ENCODE measurements around the gene ZNF184.

The ZNF184 gene

DNA sequence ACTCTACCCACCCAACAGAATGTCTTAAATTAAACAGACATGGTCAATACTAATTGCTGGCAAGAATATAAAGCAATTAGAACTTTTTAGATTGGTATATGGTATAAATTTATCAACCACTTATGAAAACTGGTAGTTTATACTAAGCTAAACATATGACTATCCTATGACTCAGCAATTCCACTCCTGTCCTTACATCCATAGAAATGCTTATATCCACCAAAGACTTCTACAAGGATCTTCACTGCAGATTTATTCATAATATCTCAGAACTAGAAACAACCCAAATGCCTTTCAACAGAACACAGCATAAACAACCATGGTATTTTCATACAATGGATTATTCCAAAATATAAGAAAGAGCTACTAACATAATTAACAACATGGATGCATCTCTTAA lies 4.6 kb downstream of the ZNF184 start:
- H3K9ac ChIP-seq (ENCODE audit: low read length in 5 of 5): no peak overlapping the region
- no peak overlapping the region for H3K4me3 ChIP-seq (ENCODE audit: low read depth in 1 of 5, low read length in 5 of 5)
- no peaks in the 10 kb centered on the region for H3K27me3 ChIP-seq (ENCODE audit: control insufficient read depth in 5 of 5, insufficient read depth in 4 of 5, low read length in 5 of 5)
- H3K4me1 ChIP-seq (ENCODE audit: control insufficient read depth in 5 of 5, insufficient read depth in 5 of 5, low read length in 5 of 5): peaks cover 0 to 17% (median 13%) of the 10 kb centered on the region in 5 donors
- H3K9me3 ChIP-seq (ENCODE audit: control insufficient read depth in 5 of 5, low read length in 5 of 5): no peaks in the 10 kb centered on the region
- H3K36me3 ChIP-seq (ENCODE audit: control insufficient read depth in 5 of 5, insufficient read depth in 5 of 5, low read length in 5 of 5): peaks cover 15 to 35% (median 26%) of the 10 kb centered on the region in 5 donors
- H3K27ac ChIP-seq (ENCODE audit: low read depth, low read length): no peak overlapping the region

DNA sequence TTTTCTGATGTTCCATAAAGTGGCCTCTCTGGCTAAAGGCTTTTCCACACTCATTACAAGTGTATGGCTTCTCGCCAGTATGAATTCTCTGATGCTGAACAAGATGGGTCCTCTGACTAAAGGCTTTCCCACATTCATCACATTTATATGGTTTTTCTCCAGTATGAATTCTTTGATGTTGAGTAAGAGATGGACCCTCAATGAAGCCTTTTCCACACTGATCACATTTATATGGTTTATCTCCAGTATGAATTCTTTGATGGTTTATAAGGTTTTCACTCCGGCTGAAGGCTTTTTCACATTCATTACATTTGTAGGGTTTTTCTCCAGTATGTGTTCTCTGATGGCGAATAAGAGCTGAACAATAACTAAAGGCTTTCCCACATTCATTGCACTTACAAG lies 20.4 kb downstream of the ZNF184 start:
- Histone ChIP-seq H3K9ac (ENCODE audit: low read length in 5 of 5) (no peak overlapping the region), H3K36me3 (ENCODE audit: control insufficient read depth in 5 of 5, insufficient read depth in 5 of 5, low read length in 5 of 5) (peaks cover 59 to 71% (median 65%) of the 10 kb centered on the region in 5 donors), H3K4me1 (ENCODE audit: control insufficient read depth in 5 of 5, insufficient read depth in 5 of 5, low read length in 5 of 5) (no peaks in the 10 kb centered on the region), H3K27me3 (ENCODE audit: control insufficient read depth in 5 of 5, insufficient read depth in 4 of 5, low read length in 5 of 5) (no peaks in the 10 kb centered on the region), H3K4me3 (ENCODE audit: low read depth in 1 of 5, low read length in 5 of 5) (peak overlapping the region in 3 of 5 donors; percentile 39 to 51 (median 43)), H3K9me3 (ENCODE audit: control insufficient read depth in 5 of 5, low read length in 5 of 5) (peaks cover 43 to 79% (median 66%) of the 10 kb centered on the region in 5 donors), H3K27ac (ENCODE audit: low read depth, low read length) (no peak overlapping the region)

DNA sequence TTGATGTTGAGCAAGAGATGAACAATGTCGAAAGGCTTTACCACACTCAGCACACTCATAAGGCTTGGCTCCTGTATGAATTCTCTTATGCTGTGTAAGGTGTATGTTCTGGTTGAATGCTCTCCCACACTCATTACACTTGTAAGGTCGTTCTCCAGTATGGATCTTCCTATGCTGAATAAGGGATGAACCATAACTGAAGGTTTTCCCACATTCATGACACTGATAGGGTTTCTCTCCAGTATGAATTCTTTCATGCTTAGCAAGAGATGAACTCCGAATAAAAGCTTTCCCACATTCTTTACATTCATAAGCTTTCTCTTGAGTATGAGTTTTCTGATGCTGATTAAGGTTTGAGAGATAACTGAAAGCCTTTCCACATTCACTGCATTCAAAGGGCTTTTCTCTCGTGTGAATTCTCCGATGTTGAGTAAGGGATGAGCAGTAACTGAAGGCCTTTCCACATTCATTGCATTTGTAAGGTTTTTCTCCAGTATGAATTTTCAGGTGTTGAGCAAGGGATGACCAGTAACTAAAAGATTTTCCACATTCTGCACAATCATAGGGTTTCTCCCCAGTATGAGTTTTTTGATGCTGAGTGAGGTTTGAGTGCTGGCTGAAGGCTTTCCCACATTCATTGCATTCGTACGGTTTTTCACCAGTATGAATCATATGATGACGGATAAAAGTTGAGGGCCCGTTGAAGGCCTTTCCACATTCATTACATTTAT lies 21.1 kb downstream of the ZNF184 start:
- H3K27me3 ChIP-seq (ENCODE audit: control insufficient read depth in 5 of 5, insufficient read depth in 4 of 5, low read length in 5 of 5): no peaks in the 10 kb centered on the region
- H3K9me3 ChIP-seq (ENCODE audit: control insufficient read depth in 5 of 5, low read length in 5 of 5): peaks cover 43 to 79% (median 69%) of the 10 kb centered on the region in 5 donors
- H3K4me1 ChIP-seq (ENCODE audit: control insufficient read depth in 5 of 5, insufficient read depth in 5 of 5, low read length in 5 of 5): no peaks in the 10 kb centered on the region
- H3K9ac ChIP-seq (ENCODE audit: low read length in 5 of 5): no peak overlapping the region
- no peak overlapping the region for H3K27ac ChIP-seq (ENCODE audit: low read depth, low read length)
- peaks cover 53 to 64% (median 59%) of the 10 kb centered on the region in 5 donors for H3K36me3 ChIP-seq (ENCODE audit: control insufficient read depth in 5 of 5, insufficient read depth in 5 of 5, low read length in 5 of 5)
- peak overlapping the region in 4 of 5 donors; percentile 21 to 51 (median 37) for H3K4me3 ChIP-seq (ENCODE audit: low read depth in 1 of 5, low read length in 5 of 5)

DNA sequence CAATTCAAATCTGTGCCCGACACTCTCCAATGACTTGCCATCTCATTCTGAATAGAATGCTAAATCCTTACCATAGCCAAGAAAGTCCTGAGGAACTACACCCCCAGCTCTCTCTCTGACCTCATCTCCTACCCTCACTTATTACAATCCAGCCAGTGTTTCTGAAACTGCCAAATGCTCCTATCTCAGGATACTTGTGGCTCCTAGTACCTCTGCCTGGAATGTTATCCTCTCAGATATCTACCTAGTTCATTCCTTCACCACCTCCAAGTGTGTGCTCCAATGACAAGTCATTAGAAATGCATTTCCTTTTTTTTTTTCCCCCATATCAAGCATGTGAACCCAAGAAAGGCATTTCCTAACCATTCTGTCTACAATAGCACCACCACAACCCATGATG lies 24.4 kb downstream of the ZNF184 start:
- peaks cover 20 to 36% (median 27%) of the 10 kb centered on the region in 5 donors for H3K36me3 ChIP-seq (ENCODE audit: control insufficient read depth in 5 of 5, insufficient read depth in 5 of 5, low read length in 5 of 5)
- H3K27ac ChIP-seq (ENCODE audit: low read depth, low read length): no peak overlapping the region
- no peaks in the 10 kb centered on the region for H3K27me3 ChIP-seq (ENCODE audit: control insufficient read depth in 5 of 5, insufficient read depth in 4 of 5, low read length in 5 of 5)
- no peak overlapping the region for H3K9ac ChIP-seq (ENCODE audit: low read length in 5 of 5)
- H3K4me3 ChIP-seq (ENCODE audit: low read depth in 1 of 5, low read length in 5 of 5): peak overlapping the region in 3 of 5 donors; percentile 23 to 36 (median 29)
- peaks cover 32 to 80% (median 73%) of the 10 kb centered on the region in 5 donors for H3K9me3 ChIP-seq (ENCODE audit: control insufficient read depth in 5 of 5, low read length in 5 of 5)
- H3K4me1 ChIP-seq (ENCODE audit: control insufficient read depth in 5 of 5, insufficient read depth in 5 of 5, low read length in 5 of 5): no peaks in the 10 kb centered on the region

DNA sequence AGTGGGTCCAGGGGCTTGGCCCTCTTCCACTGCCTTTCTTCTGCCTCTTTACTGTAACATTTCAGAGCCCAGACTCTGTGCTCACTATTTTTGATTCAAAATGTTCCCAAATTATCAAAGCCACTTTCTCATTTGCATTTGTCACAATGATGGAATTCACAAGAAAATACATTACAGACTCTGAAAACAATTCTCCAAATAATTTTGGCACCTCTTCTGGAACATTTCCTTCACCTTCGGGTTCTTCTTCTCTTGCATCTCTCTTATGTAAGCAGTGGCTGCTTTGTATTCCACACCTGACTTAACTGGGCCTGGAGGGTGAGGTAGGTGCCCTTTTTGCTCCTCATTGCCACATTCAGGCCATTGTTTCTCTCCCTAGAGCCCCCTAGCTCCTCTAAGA lies 30.0 kb downstream of the ZNF184 start:
- Histone ChIP-seq H3K27ac (ENCODE audit: low read depth, low read length) (no peak overlapping the region), H3K27me3 (ENCODE audit: control insufficient read depth in 5 of 5, insufficient read depth in 4 of 5, low read length in 5 of 5) (no peaks in the 10 kb centered on the region), H3K9me3 (ENCODE audit: control insufficient read depth in 5 of 5, low read length in 5 of 5) (peaks cover 3 to 35% (median 25%) of the 10 kb centered on the region in 5 donors), H3K36me3 (ENCODE audit: control insufficient read depth in 5 of 5, insufficient read depth in 5 of 5, low read length in 5 of 5) (peaks cover 0 to 3% (median 0%) of the 10 kb centered on the region in 5 donors), H3K9ac (ENCODE audit: low read length in 5 of 5) (no peak overlapping the region), H3K4me1 (ENCODE audit: control insufficient read depth in 5 of 5, insufficient read depth in 5 of 5, low read length in 5 of 5) (no peaks in the 10 kb centered on the region), H3K4me3 (ENCODE audit: low read depth in 1 of 5, low read length in 5 of 5) (no peak overlapping the region)

DNA sequence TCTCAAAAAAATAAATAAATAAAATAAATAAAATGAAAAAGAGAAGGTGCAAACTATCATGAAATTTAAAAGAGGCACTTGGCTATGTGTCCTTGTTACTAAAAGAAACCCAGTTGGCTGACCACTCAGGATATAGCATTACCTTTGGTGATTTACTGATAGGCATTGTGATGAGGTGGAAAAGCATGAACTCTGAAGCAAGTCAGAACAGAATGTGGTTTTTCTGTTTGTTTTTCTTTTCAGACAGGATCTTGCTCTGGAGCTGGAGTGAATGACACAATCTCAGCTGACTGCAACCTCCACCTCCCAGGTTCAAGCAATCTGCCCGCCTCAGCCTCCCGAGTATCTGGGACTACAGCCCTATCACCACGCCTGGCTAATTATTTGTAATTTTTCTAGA lies 31.9 kb downstream of the ZNF184 start:
- H3K27me3 ChIP-seq (ENCODE audit: control insufficient read depth in 5 of 5, insufficient read depth in 4 of 5, low read length in 5 of 5): no peaks in the 10 kb centered on the region
- H3K27ac ChIP-seq (ENCODE audit: low read depth, low read length): no peak overlapping the region
- peaks cover 0 to 20% (median 15%) of the 10 kb centered on the region in 5 donors for H3K9me3 ChIP-seq (ENCODE audit: control insufficient read depth in 5 of 5, low read length in 5 of 5)
- H3K36me3 ChIP-seq (ENCODE audit: control insufficient read depth in 5 of 5, insufficient read depth in 5 of 5, low read length in 5 of 5): no peaks in the 10 kb centered on the region
- no peak overlapping the region for H3K9ac ChIP-seq (ENCODE audit: low read length in 5 of 5)
- H3K4me1 ChIP-seq (ENCODE audit: control insufficient read depth in 5 of 5, insufficient read depth in 5 of 5, low read length in 5 of 5): no peaks in the 10 kb centered on the region
- no peak overlapping the region for H3K4me3 ChIP-seq (ENCODE audit: low read depth in 1 of 5, low read length in 5 of 5)

DNA sequence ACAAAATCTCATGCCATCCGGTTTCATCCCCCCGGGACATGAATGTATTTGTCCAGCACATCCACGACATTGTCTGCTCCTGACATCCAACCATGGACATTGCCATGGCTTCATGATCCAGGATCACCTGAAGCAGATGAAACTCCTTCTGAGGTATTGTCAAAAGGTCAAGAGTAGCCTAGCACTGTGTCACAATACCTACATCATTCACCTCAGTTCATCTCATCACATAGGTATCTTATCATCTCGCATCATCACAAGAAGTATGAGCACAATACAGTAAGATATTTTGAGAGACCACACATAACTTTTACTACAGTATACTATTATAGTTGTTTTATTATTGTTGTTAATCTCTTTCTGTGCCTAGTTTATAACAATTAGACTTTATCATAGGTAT lies 33.5 kb downstream of the ZNF184 start:
- no peak overlapping the region for H3K27ac ChIP-seq (ENCODE audit: low read depth, low read length)
- no peak overlapping the region for H3K4me3 ChIP-seq (ENCODE audit: low read depth in 1 of 5, low read length in 5 of 5)
- H3K9ac ChIP-seq (ENCODE audit: low read length in 5 of 5): no peak overlapping the region
- peaks cover 1 to 16% (median 10%) of the 10 kb centered on the region in 5 donors for H3K9me3 ChIP-seq (ENCODE audit: control insufficient read depth in 5 of 5, low read length in 5 of 5)
- no peaks in the 10 kb centered on the region for H3K36me3 ChIP-seq (ENCODE audit: control insufficient read depth in 5 of 5, insufficient read depth in 5 of 5, low read length in 5 of 5)
- H3K4me1 ChIP-seq (ENCODE audit: control insufficient read depth in 5 of 5, insufficient read depth in 5 of 5, low read length in 5 of 5): no peaks in the 10 kb centered on the region
- no peaks in the 10 kb centered on the region for H3K27me3 ChIP-seq (ENCODE audit: control insufficient read depth in 5 of 5, insufficient read depth in 4 of 5, low read length in 5 of 5)

DNA sequence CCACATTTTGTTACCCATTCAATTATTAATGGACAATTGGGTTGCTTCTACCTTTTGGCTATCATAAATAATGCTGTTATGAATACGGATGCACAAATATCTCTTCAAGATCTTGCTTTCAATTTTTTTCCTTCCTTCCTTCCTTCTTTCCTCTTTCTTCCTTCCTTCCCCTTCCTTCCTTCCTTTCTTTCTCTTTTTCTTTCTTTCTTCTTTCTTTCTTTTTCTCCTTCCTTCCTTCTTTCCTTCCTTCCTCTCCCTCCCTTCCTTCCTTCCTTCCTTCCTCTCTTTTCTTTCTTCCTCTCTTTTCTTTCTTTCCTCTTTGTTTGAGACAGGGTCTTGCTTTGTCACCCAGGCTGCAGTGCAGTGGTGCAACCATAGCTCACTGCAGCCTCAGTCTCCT lies 39.2 kb downstream of the ZNF184 start:
- Histone ChIP-seq H3K27me3 (ENCODE audit: control insufficient read depth in 5 of 5, insufficient read depth in 4 of 5, low read length in 5 of 5) (no peaks in the 10 kb centered on the region), H3K4me1 (ENCODE audit: control insufficient read depth in 5 of 5, insufficient read depth in 5 of 5, low read length in 5 of 5) (no peaks in the 10 kb centered on the region), H3K9me3 (ENCODE audit: control insufficient read depth in 5 of 5, low read length in 5 of 5) (peaks cover 4 to 30% (median 12%) of the 10 kb centered on the region in 5 donors)

DNA sequence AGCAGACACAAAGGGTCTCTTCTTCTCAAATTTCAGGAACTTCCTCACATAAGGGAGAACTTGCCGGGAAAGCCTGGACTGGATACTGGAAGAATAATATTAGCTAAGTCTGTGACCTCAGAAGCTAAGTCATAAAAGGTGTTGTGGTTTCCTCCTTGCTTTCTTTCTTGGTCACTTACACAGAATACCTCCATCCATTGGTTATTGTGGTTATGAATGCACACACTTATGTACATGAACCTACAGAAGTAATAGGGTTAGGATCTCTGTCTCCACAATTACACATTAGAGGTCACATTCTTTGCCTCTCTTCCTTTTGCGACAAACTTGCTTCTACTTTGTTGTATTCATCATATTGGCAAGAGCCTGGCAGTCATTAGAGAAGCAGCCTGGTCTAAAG lies 43.9 kb downstream of the ZNF184 start:
- Histone ChIP-seq H3K9me3 (ENCODE audit: control insufficient read depth in 5 of 5, low read length in 5 of 5) (peaks cover 0 to 25% (median 10%) of the 10 kb centered on the region in 5 donors), H3K27ac (ENCODE audit: low read depth, low read length) (no peak overlapping the region)

More for the DNA sequence above, 39.2 kb downstream of the ZNF184 start:
- H3K9ac ChIP-seq (ENCODE audit: low read length in 5 of 5): no peak overlapping the region
- H3K27ac ChIP-seq (ENCODE audit: low read depth, low read length): no peak overlapping the region
- no peaks in the 10 kb centered on the region for H3K36me3 ChIP-seq (ENCODE audit: control insufficient read depth in 5 of 5, insufficient read depth in 5 of 5, low read length in 5 of 5)
- H3K4me3 ChIP-seq (ENCODE audit: low read depth in 1 of 5, low read length in 5 of 5): peak overlapping the region in 1 of 5 donors; percentile 23

DNA sequence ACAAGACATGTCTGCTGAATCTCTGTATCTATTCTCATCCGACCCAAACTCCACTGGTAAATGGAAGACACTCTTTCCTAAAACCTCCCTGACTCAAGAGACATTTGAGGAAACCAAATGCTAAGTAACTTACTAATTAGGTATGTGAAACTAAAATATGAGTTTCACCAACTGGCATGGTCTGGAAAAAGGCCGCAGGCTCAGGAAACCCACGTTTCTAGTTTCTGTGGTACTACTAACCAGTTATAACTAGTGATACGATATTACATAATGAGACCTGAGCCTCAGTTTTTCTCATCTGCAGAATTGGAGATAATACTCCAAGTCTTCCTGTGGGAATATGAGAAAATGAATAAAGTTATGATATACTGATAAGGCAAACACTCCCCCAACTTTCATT lies 44.4 kb downstream of the ZNF184 start:
- H3K4me3 ChIP-seq (ENCODE audit: low read depth in 1 of 5, low read length in 5 of 5): no peak overlapping the region
- H3K4me1 ChIP-seq (ENCODE audit: control insufficient read depth in 5 of 5, insufficient read depth in 5 of 5, low read length in 5 of 5): no peaks in the 10 kb centered on the region
- no peak overlapping the region for H3K9ac ChIP-seq (ENCODE audit: low read length in 5 of 5)
- H3K27me3 ChIP-seq (ENCODE audit: control insufficient read depth in 5 of 5, insufficient read depth in 4 of 5, low read length in 5 of 5): no peaks in the 10 kb centered on the region
- H3K9me3 ChIP-seq (ENCODE audit: control insufficient read depth in 5 of 5, low read length in 5 of 5): peaks cover 0 to 20% (median 6%) of the 10 kb centered on the region in 5 donors
- H3K27ac ChIP-seq (ENCODE audit: low read depth, low read length): no peak overlapping the region
- H3K36me3 ChIP-seq (ENCODE audit: control insufficient read depth in 5 of 5, insufficient read depth in 5 of 5, low read length in 5 of 5): no peaks in the 10 kb centered on the region

More for the DNA sequence above, 43.9 kb downstream of the ZNF184 start:
- Histone ChIP-seq H3K9ac (ENCODE audit: low read length in 5 of 5) (no peak overlapping the region), H3K4me1 (ENCODE audit: control insufficient read depth in 5 of 5, insufficient read depth in 5 of 5, low read length in 5 of 5) (no peaks in the 10 kb centered on the region), H3K36me3 (ENCODE audit: control insufficient read depth in 5 of 5, insufficient read depth in 5 of 5, low read length in 5 of 5) (no peaks in the 10 kb centered on the region), H3K4me3 (ENCODE audit: low read depth in 1 of 5, low read length in 5 of 5) (no peak overlapping the region), H3K27me3 (ENCODE audit: control insufficient read depth in 5 of 5, insufficient read depth in 4 of 5, low read length in 5 of 5) (no peaks in the 10 kb centered on the region)

Data from subcutaneous abdominal adipose tissue (tissue), 5 donors.